IMR-90 (cell line): ENCODE results near the gene TNFRSF25. TPM values are rescaled to one million over a fixed set of nuclear protein-coding genes. Genes with fewer than 3 reads are reported as not detected.

Experiments
- ATAC-seq: fragments of 200-7000 bp; cut with Tn5 transposase; 2 replicates; pipeline ENCODE4 v1.9.1; 2020; ENCODE audit warnings: low read depth, mild to moderate bottlenecking, moderate library complexity
- BruUV-seq: library from RNA; stranded (reverse); fragments of 400-500 nt; replicated peaks from 2 replicates; lab custom pipeline; 2021; lab: Mats Ljungman, UMichigan
- CTCF ChIA-PET: fragments of 300-600 bp; formaldehyde crosslinking; extraction: SDS; loops from one replicate; lab custom pipeline; 2021; ENCODE audit warnings: antibody characterized with exemption; lab: Yijun Ruan, JAX
- POLR2A ChIA-PET: fragments of 300-600 bp; sonication (Branson Sonifier 250); formaldehyde crosslinking; loops from one replicate; lab custom pipeline; 2022; ENCODE audit warnings: antibody characterized with exemption; ENCODE audit not compliant: unreplicated experiment; lab: Charles Lee
- DNase-seq: peaks from one replicate; pipeline ENCODE4 v3.0.0; 2013
- H2AFZ ChIP-seq: replicated peaks from 2 replicates; pipeline ENCODE3; 2013; ENCODE audit warnings: low read length, mild to moderate bottlenecking; ENCODE audit not compliant: poor library complexity
- H2AK5ac ChIP-seq: 2 replicates; pipeline ENCODE4 v1.6.1; 2013; ENCODE audit warnings: low read depth, low read length, inconsistent platforms
- H2AK9ac ChIP-seq: replicated peaks from 2 replicates; pipeline ENCODE3; 2013; ENCODE audit warnings: mild to moderate bottlenecking, low read depth, low read length, moderate library complexity; ENCODE audit not compliant: poor library complexity
- H2BK120ac ChIP-seq: 2 replicates; pipeline ENCODE4 v1.6.1; 2013; ENCODE audit warnings: low read depth, low read length, inconsistent platforms
- H2BK15ac ChIP-seq: 3 replicates; pipeline ENCODE4 v1.6.1; 2013; ENCODE audit warnings: low read depth, low read length, inconsistent platforms
- H2BK20ac ChIP-seq: 2 replicates; pipeline ENCODE4 v1.6.1; 2013; ENCODE audit warnings: low read depth, mild to moderate bottlenecking, inconsistent platforms, low read length, moderate library complexity
- H2BK5ac ChIP-seq: 2 replicates; pipeline ENCODE4 v1.6.1; 2013; ENCODE audit warnings: mild to moderate bottlenecking, low read depth, low read length, inconsistent platforms; ENCODE audit not compliant: poor library complexity, severe bottlenecking
- H3K14ac ChIP-seq: replicated peaks from 2 replicates; pipeline ENCODE4 v1.6.1; 2013; ENCODE audit warnings: low read depth, low read length, inconsistent platforms
- H3K18ac ChIP-seq: 2 replicates; pipeline ENCODE4 v1.6.1; 2013; ENCODE audit warnings: low read depth, low read length, control low read depth
- H3K23ac ChIP-seq: 2 replicates; pipeline ENCODE4 v1.6.1; 2013; ENCODE audit warnings: low read depth, low read length, inconsistent platforms
- H3K27ac ChIP-seq: 2 replicates; pipeline ENCODE4 v1.5.1; 2013; ENCODE audit warnings: mild to moderate bottlenecking, control low read depth, low read length; ENCODE audit not compliant: insufficient read depth
- H3K27me3 ChIP-seq: 2 replicates; pipeline ENCODE4 v1.6.1; 2013; ENCODE audit warnings: low read length; ENCODE audit not compliant: control insufficient read depth, insufficient read depth
- H3K36me3 ChIP-seq: 2 replicates; pipeline ENCODE4 v1.6.1; 2013; ENCODE audit warnings: low read length, mixed read lengths; ENCODE audit not compliant: control insufficient read depth, insufficient read depth
- H3K4ac ChIP-seq: 2 replicates; pipeline ENCODE4 v1.6.1; 2013; ENCODE audit warnings: low read depth, low read length, inconsistent platforms
- H3K4me1 ChIP-seq: 2 replicates; pipeline ENCODE4 v1.6.1; 2013; ENCODE audit warnings: low read length, mixed read lengths; ENCODE audit not compliant: control insufficient read depth, insufficient read depth
- H3K4me2 ChIP-seq: 2 replicates; pipeline ENCODE4 v1.6.1; 2013; ENCODE audit warnings: low read depth, mild to moderate bottlenecking, control low read depth, low read length, moderate library complexity
- H3K4me3 ChIP-seq: 2 replicates; pipeline ENCODE4 v1.5.1; 2013; ENCODE audit warnings: low read depth, mild to moderate bottlenecking, control low read depth, low read length, moderate library complexity; ENCODE audit not compliant: insufficient read depth
- H3K56ac ChIP-seq: 2 replicates; pipeline ENCODE4 v1.6.1; 2013; ENCODE audit warnings: low read length, inconsistent platforms; ENCODE audit not compliant: insufficient read depth; ENCODE audit errors: extremely low read depth
- H3K79me1 ChIP-seq, 2 experiments: 2 replicates each; pipeline ENCODE4 v1.6.1; 2013; ENCODE audit warnings: low read length in 2 of 2, inconsistent platforms in 1 of 2, low read depth in 1 of 2
- H3K9ac ChIP-seq: 2 replicates; pipeline ENCODE4 v1.6.1; 2013; ENCODE audit warnings: low read depth, low read length, control low read depth
- H3K9me1 ChIP-seq: 2 replicates; pipeline ENCODE4 v1.6.1; 2013; ENCODE audit warnings: low read length, inconsistent platforms; ENCODE audit not compliant: insufficient read depth
- H3K9me3 ChIP-seq: 2 replicates; pipeline ENCODE4 v1.6.1; 2013; ENCODE audit warnings: low read length; ENCODE audit not compliant: control insufficient read depth, insufficient read depth
- H4K20me1 ChIP-seq: 2 replicates; pipeline ENCODE4 v1.6.1; 2013; ENCODE audit warnings: low read length, inconsistent platforms; ENCODE audit not compliant: insufficient read depth
- H4K5ac ChIP-seq: 2 replicates; pipeline ENCODE4 v1.6.1; 2013; ENCODE audit warnings: mild to moderate bottlenecking, low read depth, low read length, control low read depth
- H4K8ac ChIP-seq, 2 experiments: 2 replicates each; pipeline ENCODE4 v1.6.1; 2013; ENCODE audit warnings: low read depth in 2 of 2, low read length in 2 of 2, control low read depth in 1 of 2, inconsistent platforms in 1 of 2
- H4K91ac ChIP-seq: 2 replicates; pipeline ENCODE4 v1.6.1; 2013; ENCODE audit warnings: low read depth, low read length, inconsistent platforms; ENCODE audit not compliant: insufficient read depth
- BHLHE40 ChIP-seq: fragments of 150-350 bp; IDR thresholded peaks from 2 replicates; pipeline ENCODE4 v1.6.1; 2016; ENCODE audit warnings: mild to moderate bottlenecking, low read depth, low read length
- CEBPB ChIP-seq: IDR thresholded peaks from 2 replicates; pipeline ENCODE4 v1.6.1; 2012; ENCODE audit warnings: low read depth, low read length, improper control_type of control experiment
- CHD1 ChIP-seq: IDR thresholded peaks from 2 replicates; pipeline ENCODE4 v1.6.1; 2012; ENCODE audit warnings: low read depth, low read length, improper control_type of control experiment
- ELK1 ChIP-seq: fragments of 150-350 bp; IDR thresholded peaks from 2 replicates; pipeline ENCODE4 v1.6.1; 2016; ENCODE audit warnings: low read depth, mild to moderate bottlenecking, low read length, moderate library complexity, borderline replicate concordance
- FOS ChIP-seq: fragments of 150-350 bp; IDR thresholded peaks from 2 replicates; pipeline ENCODE4 v1.6.1; 2016; ENCODE audit warnings: low read depth, low read length
- MAFK ChIP-seq: IDR thresholded peaks from 2 replicates; pipeline ENCODE4 v1.6.1; 2012; ENCODE audit warnings: low read depth, low read length, improper control_type of control experiment
- MAZ ChIP-seq: IDR thresholded peaks from 2 replicates; pipeline ENCODE4 v1.6.1; 2012; ENCODE audit warnings: low read depth, mild to moderate bottlenecking, low read length, improper control_type of control experiment, moderate library complexity, borderline replicate concordance
- NFE2L2 ChIP-seq: fragments of 150-350 bp; IDR thresholded peaks from 2 replicates; pipeline ENCODE4 v1.6.1; 2016; ENCODE audit warnings: low read depth, mild to moderate bottlenecking, low read length
- POLR2A ChIP-seq: IDR thresholded peaks from 2 replicates; pipeline ENCODE4 v1.6.1; 2012; ENCODE audit warnings: mild to moderate bottlenecking, low read depth, low read length
- RAD21 ChIP-seq: IDR thresholded peaks from 2 replicates; pipeline ENCODE4 v1.6.1; 2012; ENCODE audit warnings: low read length, improper control_type of control experiment
- RCOR1 ChIP-seq: IDR thresholded peaks from 2 replicates; pipeline ENCODE4 v1.6.1; 2012; ENCODE audit warnings: mild to moderate bottlenecking, low read length, improper control_type of control experiment; ENCODE audit not compliant: insufficient replicate concordance
- RFX5 ChIP-seq: IDR thresholded peaks from 2 replicates; pipeline ENCODE4 v1.8.0; 2012; ENCODE audit warnings: low read depth, mild to moderate bottlenecking, low read length, moderate library complexity
- SMC3 ChIP-seq: fragments of 150-350 bp; IDR thresholded peaks from 2 replicates; pipeline ENCODE4 v1.6.1; 2016; ENCODE audit warnings: low read depth, mild to moderate bottlenecking, antibody characterized with exemption, low read length, moderate library complexity
- USF2 ChIP-seq: fragments of 150-350 bp; IDR thresholded peaks from 2 replicates; pipeline ENCODE4 v1.6.1; 2017; ENCODE audit warnings: mild to moderate bottlenecking, antibody characterized with exemption, low read length, low read depth
- WGBS, 2 experiments: methylation state at CpG; one replicate each; pipeline versions ENCODE4 v1.1.5 to v1.1.7; 2013; ENCODE audit warnings: missing lambda C conversion rate in 2 of 2; ENCODE audit not compliant: insufficient read length in 1 of 2; ENCODE audit errors: extremely low coverage in 2 of 2; 5-methylcytosine and 5-hydroxymethylcytosine counted together
- dilution Hi-C: fragments of 300-500 bp; cut with HindIII; formaldehyde crosslinking; loops from one replicate; pipeline ENCODE4 v1.14.3; 2018; ENCODE audit warnings: low sequenced_read_pairs; ENCODE audit not compliant: unreplicated experiment
- in situ Hi-C: fragments of 300-500 bp; cut with MboI; formaldehyde crosslinking; loops from 3 replicates; pipeline ENCODE4 v1.14.3; 2019; ENCODE audit warnings: low sequenced_read_pairs, inconsistent platforms, mixed read lengths
- intact Hi-C: fragments of 100-400 bp; cut with micrococcal nuclease; formaldehyde crosslinking; loops from 2 replicates; pipeline ENCODE4 v1.10.0; 2022
- polyA plus RNA-seq, 3 experiments: library from polyadenylated mRNA; depleted of rRNA; stranded (reverse); fragments of >200 nt; gene quantifications; 2 replicates each; pipeline ENCODE4 v1.2.3, GENCODE V29; 2012; ENCODE audit warnings: low replicate concordance in 1 of 3
- total RNA-seq: library from RNA; depleted of rRNA; stranded (reverse); fragments of >200 nt; gene quantifications from 2 replicates; pipeline ENCODE4 v1.2.3, GENCODE V29; 2012
- TF ChIP-seq, protein P1 (sequence below): conservative IDR thresholded peaks from 2 replicates; pipeline ENCODE4 v1.5.1; 2012; ENCODE audit warnings: mild to moderate bottlenecking, low read depth, low read length, improper control_type of control experiment

TNFRSF25 gene
- total and polyA plus RNA-seq, 2 of the 4 experiments (the other 2 are of a cell fraction), result 1.3 to 11.2 TPM

DNA sequence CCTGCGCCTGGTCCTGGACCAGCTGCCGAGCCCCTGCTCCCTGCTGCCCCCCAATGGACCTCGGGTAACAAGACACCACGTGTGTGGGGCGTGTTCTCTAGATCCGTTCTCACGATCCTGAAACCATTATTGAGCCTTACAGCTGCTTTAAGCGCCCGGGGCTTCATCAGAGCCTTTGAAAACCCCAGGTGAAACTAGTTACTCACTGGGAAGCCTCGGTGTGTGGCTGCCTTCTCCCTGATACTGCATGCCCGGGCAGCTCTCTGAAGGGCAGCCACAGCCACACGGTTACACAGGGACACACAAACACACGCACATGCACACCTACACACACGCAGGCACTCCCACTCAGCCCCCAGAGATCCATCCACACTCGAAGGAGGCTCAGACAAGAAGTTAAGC, 51.5 kb downstream of the TNFRSF25 start:
- H2BK20ac ChIP-seq, result peak overlapping the region; percentile 69
- H2AFZ ChIP-seq, result peak overlapping the region; percentile 81
- H3K79me1 ChIP-seq, result no peaks in the 10 kb centered on the region
- in situ Hi-C loops, result no loop called here
- H3K14ac ChIP-seq, result 0 out of 2 replicates have a peak overlapping the region, but pooled peaks have one; percentile 61
- ChIA-PET POLR2A (no interaction called here), CTCF (interaction anchor here (1.1 to 1.6 kb wide), 3 partner anchors 9 to 52 kb away, joined by 3 to 7 read pairs (median 3); no protein-coding TSS in a partner anchor)
- dilution Hi-C loops, result no loop called here
- H3K23ac ChIP-seq, result no peak overlapping the region
- no peak overlapping the region for H3K4me3 ChIP-seq
- no peak overlapping the region; the same call in 2 of the 3 replicates for H2BK15ac ChIP-seq
- peak overlapping the region; percentile 29 for H3K4me2 ChIP-seq
- H4K5ac ChIP-seq, result peak overlapping the region; percentile 75
- intact Hi-C loops, result no loop called here
- no peaks in the 10 kb centered on the region for H3K36me3 ChIP-seq
- H3K18ac ChIP-seq, result peak overlapping the region; percentile 82; the same call in 1 of the 2 replicates
- peak overlapping the region; percentile 69; the same call in 1 of the 2 replicates for H3K4ac ChIP-seq
- H3K27me3 ChIP-seq, result peaks cover 47% of the 10 kb centered on the region
- H2AK5ac ChIP-seq, result peak overlapping the region; percentile 30; the same call in 1 of the 2 replicates
- H3K4me1 ChIP-seq, result peaks cover 2% of the 10 kb centered on the region
- DNase-seq (peak; percentile 50), ATAC-seq (peak; percentile 87)
- H2AK9ac ChIP-seq, result peak overlapping the region; percentile 12
- H3K56ac ChIP-seq, result no peak overlapping the region
- 13% methylated on average over 14 of the region's 15 CpGs; no CpG with 5 or more reads in 1 of the 2 experiments for WGBS, 2 experiments
- H4K91ac ChIP-seq, result no peak overlapping the region; the same call in 1 of the 2 replicates
- no peak overlapping the region for H3K9ac ChIP-seq
- H4K20me1 ChIP-seq, result no peaks in the 10 kb centered on the region; the same call in 1 of the 2 replicates
- peak overlapping the region; percentile 25 for H2BK5ac ChIP-seq
- peak overlapping the region in 1 of 2 experiments; percentile 70; a peak in 2 of 4 replicates for H4K8ac ChIP-seq
- H3K9me1 ChIP-seq, result peaks cover 3% of the 10 kb centered on the region; the same call in 1 of the 2 replicates
- H3K27ac ChIP-seq, result no peak overlapping the region
- H2BK120ac ChIP-seq, result peak overlapping the region; percentile 7; the same call in 1 of the 2 replicates
- no TSS peak for BruUV-seq
- no peaks in the 10 kb centered on the region for H3K9me3 ChIP-seq
- TF ChIP-seq RAD21, result no peak; the same call in 1 of the 2 replicates
- TF ChIP-seq RFX5, result no peak
- no peak for TF ChIP-seq RCOR1
- no peak for TF ChIP-seq POLR2A
- TF ChIP-seq, protein P1, sequence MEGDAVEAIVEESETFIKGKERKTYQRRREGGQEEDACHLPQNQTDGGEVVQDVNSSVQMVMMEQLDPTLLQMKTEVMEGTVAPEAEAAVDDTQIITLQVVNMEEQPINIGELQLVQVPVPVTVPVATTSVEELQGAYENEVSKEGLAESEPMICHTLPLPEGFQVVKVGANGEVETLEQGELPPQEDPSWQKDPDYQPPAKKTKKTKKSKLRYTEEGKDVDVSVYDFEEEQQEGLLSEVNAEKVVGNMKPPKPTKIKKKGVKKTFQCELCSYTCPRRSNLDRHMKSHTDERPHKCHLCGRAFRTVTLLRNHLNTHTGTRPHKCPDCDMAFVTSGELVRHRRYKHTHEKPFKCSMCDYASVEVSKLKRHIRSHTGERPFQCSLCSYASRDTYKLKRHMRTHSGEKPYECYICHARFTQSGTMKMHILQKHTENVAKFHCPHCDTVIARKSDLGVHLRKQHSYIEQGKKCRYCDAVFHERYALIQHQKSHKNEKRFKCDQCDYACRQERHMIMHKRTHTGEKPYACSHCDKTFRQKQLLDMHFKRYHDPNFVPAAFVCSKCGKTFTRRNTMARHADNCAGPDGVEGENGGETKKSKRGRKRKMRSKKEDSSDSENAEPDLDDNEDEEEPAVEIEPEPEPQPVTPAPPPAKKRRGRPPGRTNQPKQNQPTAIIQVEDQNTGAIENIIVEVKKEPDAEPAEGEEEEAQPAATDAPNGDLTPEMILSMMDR, result peak; percentile 51
- no peak for TF ChIP-seq MAFK
- TF ChIP-seq FOS, result no peak
- no peak for TF ChIP-seq MAZ
- TF ChIP-seq ELK1, result no peak
- TF ChIP-seq NFE2L2, result no peak
- peak; percentile 29; the same call in 1 of the 2 replicates for TF ChIP-seq BHLHE40
- peak; percentile 60; the same call in 1 of the 2 replicates for TF ChIP-seq USF2
- no peak for TF ChIP-seq CHD1
- TF ChIP-seq SMC3, result peak; percentile 26
- TF ChIP-seq CEBPB, result no peak
